Tibial nerve (tissue), 4 donors: ENCODE data around the gene CDC42BPG. TPM values are rescaled to one million over a fixed set of nuclear protein-coding genes. Genes with fewer than 3 reads are reported as not detected.

Experiments
- DNase-seq, 2 donors: peaks; one replicate each; pipeline ENCODE4 v3.0.0-alpha.2; 2019; ENCODE audit warnings: low spot score in 2 of 2
- H3K27ac ChIP-seq, 4 donors: fragments of 200-600 bp; sonication (generic) in 3 of 4; one replicate each; pipeline ENCODE4 v1.5.1; 2017 to 2019; ENCODE audit warnings: mild to moderate bottlenecking in 1 of 4
- H3K27me3 ChIP-seq, 2 donors: fragments of 200-600 bp; sonication (generic) in 1 of 2; one replicate each; pipeline versions ENCODE4 v1.5.1 to v1.6.0; 2017 to 2019
- H3K36me3 ChIP-seq, 3 donors: fragments of 200-600 bp; sonication (generic); one replicate each; pipeline ENCODE4 v1.5.1; 2018 to 2019
- H3K4me1 ChIP-seq, 4 donors: fragments of 200-600 bp; sonication (generic) in 3 of 4; one replicate each; pipeline ENCODE4 v1.5.1; 2017 to 2019
- H3K4me3 ChIP-seq, 4 donors: fragments of 200-600 bp; sonication (generic) in 3 of 4; one replicate each; pipeline ENCODE4 v1.5.1; 2017 to 2019; ENCODE audit warnings: mild to moderate bottlenecking in 1 of 4, moderate library complexity in 1 of 4
- H3K9me3 ChIP-seq, 4 donors: fragments of 200-600 bp; sonication (generic) in 3 of 4; one replicate each; pipeline ENCODE4 v1.5.1; 2017 to 2019
- EP300 ChIP-seq, 2 donors: sonication (generic); formaldehyde crosslinking; IDR thresholded peaks; one replicate each; pipeline ENCODE4 v1.6.1; 2017; ENCODE audit warnings: antibody characterized with exemption in 2 of 2, mild to moderate bottlenecking in 1 of 2
- POLR2A ChIP-seq, 2 donors: fragments of 450-650 bp; IDR thresholded peaks; one replicate each; pipeline ENCODE4 v1.6.1; 2017; ENCODE audit warnings: antibody characterized with exemption in 2 of 2, mild to moderate bottlenecking in 2 of 2, moderate library complexity in 2 of 2
- WGBS, 2 donors: methylation state at CpG; one replicate each; pipeline ENCODE4 v1.1.5; 2018; 5-methylcytosine and 5-hydroxymethylcytosine counted together
- total RNA-seq, 4 donors: library from RNA; depleted of rRNA; stranded (reverse); fragments of >200 nt; gene quantifications; one replicate each; pipeline ENCODE4 v1.1.0, GENCODE V29; 2016
- TF ChIP-seq, protein P1 (sequence below), 5 experiments: fragments of 200-600 bp in 3 of 5; fragments of 450-650 bp in 2 of 5; sonication (generic) in 3 of 5; IDR thresholded peaks; one replicate each; pipeline ENCODE4 v1.5.1; 2016 to 2019; ENCODE audit warnings: antibody characterized with exemption in 5 of 5, mild to moderate bottlenecking in 3 of 5, moderate library complexity in 2 of 5

CDC42BPG gene
- total RNA-seq, 4 donors from 2014 or later = under 0.01 to 0.30 (median 0.21) TPM; not detected in 1

DNA sequence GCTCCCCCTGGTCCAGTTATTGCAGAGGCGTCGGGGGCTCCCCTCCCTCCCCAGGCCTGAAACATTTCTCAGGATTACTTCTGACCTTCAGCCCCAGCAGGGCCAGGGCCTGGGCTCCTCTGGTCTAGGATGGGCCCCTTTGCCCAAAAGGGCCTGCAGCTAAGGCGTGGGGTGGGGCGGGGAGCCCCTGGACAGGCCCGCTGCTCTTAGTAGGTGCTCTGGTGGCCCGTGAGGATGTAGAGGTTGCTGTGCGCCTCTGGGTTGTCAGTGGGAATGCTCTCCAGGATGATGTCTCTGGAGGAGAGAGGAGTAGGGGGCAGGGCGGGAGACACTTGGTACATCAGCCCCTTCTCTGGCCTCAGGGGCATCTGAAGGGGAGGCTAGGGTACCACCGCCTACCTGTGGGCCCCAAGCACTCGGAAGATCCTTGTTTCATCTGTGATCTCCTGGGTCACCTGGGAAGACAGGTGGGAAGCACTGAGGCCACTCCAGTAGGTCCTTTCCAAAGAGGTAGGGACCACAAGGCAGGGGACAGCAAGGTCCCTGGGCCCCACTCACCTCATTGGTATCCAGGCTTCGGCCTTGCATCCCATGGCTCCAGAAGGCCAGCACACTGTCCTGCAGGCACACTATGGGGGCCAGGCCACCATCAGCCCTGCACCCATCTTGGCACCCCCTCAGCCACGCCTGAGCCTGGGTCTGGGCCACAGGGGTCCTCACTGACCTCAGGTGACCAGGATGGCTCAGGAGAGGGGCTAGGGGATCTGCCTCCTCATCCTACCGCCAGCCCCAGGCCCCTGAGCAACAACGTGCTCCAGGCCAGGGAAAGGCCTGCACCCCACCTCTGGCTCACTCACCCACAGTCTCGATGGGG lies 54.9 kb downstream of the CDC42BPG start:
- no peaks in the 10 kb centered on the region for H3K9me3 ChIP-seq
- H3K27ac ChIP-seq = no peak overlapping the region
- H3K36me3 ChIP-seq = peaks cover 0 to 49% (median 3%) of the 10 kb centered on the region in 3 donors
- H3K4me3 ChIP-seq = no peak overlapping the region
- H3K27me3 ChIP-seq = no peaks in the 10 kb centered on the region
- TF ChIP-seq, protein P1, sequence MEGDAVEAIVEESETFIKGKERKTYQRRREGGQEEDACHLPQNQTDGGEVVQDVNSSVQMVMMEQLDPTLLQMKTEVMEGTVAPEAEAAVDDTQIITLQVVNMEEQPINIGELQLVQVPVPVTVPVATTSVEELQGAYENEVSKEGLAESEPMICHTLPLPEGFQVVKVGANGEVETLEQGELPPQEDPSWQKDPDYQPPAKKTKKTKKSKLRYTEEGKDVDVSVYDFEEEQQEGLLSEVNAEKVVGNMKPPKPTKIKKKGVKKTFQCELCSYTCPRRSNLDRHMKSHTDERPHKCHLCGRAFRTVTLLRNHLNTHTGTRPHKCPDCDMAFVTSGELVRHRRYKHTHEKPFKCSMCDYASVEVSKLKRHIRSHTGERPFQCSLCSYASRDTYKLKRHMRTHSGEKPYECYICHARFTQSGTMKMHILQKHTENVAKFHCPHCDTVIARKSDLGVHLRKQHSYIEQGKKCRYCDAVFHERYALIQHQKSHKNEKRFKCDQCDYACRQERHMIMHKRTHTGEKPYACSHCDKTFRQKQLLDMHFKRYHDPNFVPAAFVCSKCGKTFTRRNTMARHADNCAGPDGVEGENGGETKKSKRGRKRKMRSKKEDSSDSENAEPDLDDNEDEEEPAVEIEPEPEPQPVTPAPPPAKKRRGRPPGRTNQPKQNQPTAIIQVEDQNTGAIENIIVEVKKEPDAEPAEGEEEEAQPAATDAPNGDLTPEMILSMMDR (IDR thresholded peaks at IDR 0.05) = no peak
- TF ChIP-seq POLR2A (IDR thresholded peaks at IDR 0.05) (no peak), EP300 (IDR thresholded peaks at IDR 0.05) (no peak)
- peaks cover 0 to 5% (median 0%) of the 10 kb centered on the region in 4 donors for H3K4me1 ChIP-seq
- DNase-seq = no peak
- whole genome bisulfite sequencing, 2 donors = 86% methylated on average over 14 of the region's 15 CpGs

- WGBS, 2 donors = 67 to 80% methylated on average over 7 of the region's 9 CpGs
- no peak overlapping the region for H3K4me3 ChIP-seq
- no peak for TF ChIP-seq POLR2A (IDR thresholded peaks at IDR 0.05)
- TF ChIP-seq, protein P1 (IDR thresholded peaks at IDR 0.05) = no peak
- TF ChIP-seq EP300 (IDR thresholded peaks at IDR 0.05) = no peak
- H3K36me3 ChIP-seq = peaks cover 0 to 52% (median 3%) of the 10 kb centered on the region in 3 donors
- H3K27ac ChIP-seq = no peak overlapping the region
- DNase-seq = no peak
- no peaks in the 10 kb centered on the region for H3K27me3 ChIP-seq
- no peaks in the 10 kb centered on the region for H3K9me3 ChIP-seq
- peaks cover 0 to 5% (median 0%) of the 10 kb centered on the region in 4 donors for H3K4me1 ChIP-seq
Measured at GRCh38 chr11:64788321-64789215, 55.9 kb downstream of the CDC42BPG start.

DNA sequence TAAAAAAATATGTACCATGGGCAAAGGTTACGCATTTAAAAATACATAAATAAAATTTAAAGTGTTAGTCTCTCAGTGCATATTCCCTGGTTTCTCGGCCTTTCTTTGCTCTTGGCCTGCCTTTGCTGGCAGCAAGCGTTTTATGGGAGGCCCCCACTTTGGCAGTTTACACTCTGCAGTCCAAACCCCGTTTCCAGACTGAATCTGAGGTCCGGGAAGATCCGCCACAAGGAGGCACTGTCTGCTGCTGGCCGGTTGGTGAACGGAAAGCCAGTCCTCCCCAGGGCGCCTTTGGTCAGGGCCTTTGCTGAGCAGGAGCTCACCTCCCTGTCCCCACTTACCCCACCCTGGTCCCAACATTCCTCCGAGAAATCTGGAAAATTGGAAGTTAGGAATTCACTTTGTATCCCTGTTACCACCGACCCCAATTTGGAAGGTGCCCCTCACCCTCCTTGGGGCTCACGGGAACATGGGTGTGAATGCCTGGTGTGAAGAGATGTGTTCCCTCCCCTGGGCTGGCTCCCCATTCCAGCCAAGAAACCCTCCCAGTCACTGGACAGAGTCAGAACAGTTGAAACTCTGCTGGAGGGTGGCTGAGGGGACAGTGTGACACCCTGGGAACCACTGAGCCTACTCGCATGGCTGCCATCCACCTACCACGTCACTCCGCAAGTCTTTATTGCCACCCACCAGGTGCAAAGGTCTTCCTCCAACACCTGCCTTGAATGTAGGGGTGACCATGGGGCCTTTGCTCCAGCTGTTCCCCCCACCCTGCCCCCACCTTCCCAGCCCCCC lies 56.7 kb downstream of the CDC42BPG start:
- peak in 1 of 2 donors; percentile 51 for DNase-seq
- Histone ChIP-seq H3K36me3 (peaks cover 0 to 46% (median 3%) of the 10 kb centered on the region in 3 donors), H3K27me3 (no peaks in the 10 kb centered on the region), H3K9me3 (no peaks in the 10 kb centered on the region), H3K4me3 (no peak overlapping the region), H3K4me1 (peaks cover 0 to 5% (median 0%) of the 10 kb centered on the region in 4 donors), H3K27ac (no peak overlapping the region)
- WGBS, 2 donors = 39 to 42% methylated on average over 15 of the region's 15 CpGs
- TF ChIP-seq POLR2A (IDR thresholded peaks at IDR 0.05) = no peak
- no peak for TF ChIP-seq EP300 (IDR thresholded peaks at IDR 0.05)
- TF ChIP-seq, protein P1 (IDR thresholded peaks at IDR 0.05) = peak; percentile 51 to 66 (median 60)

DNA sequence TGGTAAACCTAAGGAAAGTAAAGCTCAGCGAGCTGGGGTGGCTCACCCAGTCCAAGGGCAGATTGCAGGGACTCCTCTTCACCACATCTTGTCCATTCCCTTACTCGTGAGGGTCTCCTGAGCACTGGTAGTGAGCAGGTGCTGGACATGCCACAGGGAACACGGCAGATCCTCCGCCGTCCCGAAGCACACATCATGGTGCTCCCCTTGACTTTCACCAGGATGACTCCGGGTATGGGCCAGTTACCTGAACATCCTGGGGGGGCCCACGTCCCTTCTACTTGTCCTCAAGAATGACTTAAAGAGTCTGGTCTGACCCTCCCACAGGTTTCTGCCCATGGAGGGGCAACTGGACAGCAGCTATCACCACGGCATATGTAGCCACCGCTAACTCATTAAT lies 58.1 kb downstream of the CDC42BPG start:
- no peak for DNase-seq
- no peak for TF ChIP-seq EP300 (IDR thresholded peaks at IDR 0.05)
- TF ChIP-seq POLR2A (IDR thresholded peaks at IDR 0.05) = no peak
- TF ChIP-seq, protein P1 (IDR thresholded peaks at IDR 0.05) = no peak
- 89 to 95% methylated on average over 10 of the region's 10 CpGs for WGBS, 2 donors
- H3K4me3 ChIP-seq = no peak overlapping the region
- peaks cover 0 to 5% (median 0%) of the 10 kb centered on the region in 4 donors for H3K4me1 ChIP-seq
- H3K27ac ChIP-seq = no peak overlapping the region
- peaks cover 0 to 39% (median 3%) of the 10 kb centered on the region in 3 donors for H3K36me3 ChIP-seq
- H3K9me3 ChIP-seq = no peaks in the 10 kb centered on the region
- no peaks in the 10 kb centered on the region for H3K27me3 ChIP-seq
